HFF-Myc (cell line): ENCODE results near the gene BMPER.

Experiments
- DNase-seq: peaks from one replicate; pipeline ENCODE4 v3.0.0-alpha.2; 2011; ENCODE audit warnings: low read depth; ENCODE audit errors: extremely low read depth
- H3K4me3 ChIP-seq: replicated peaks from 2 replicates; pipeline ENCODE4 v1.5.1; 2011; ENCODE audit warnings: low read depth, mild to moderate bottlenecking, control low read depth, low read length
- TF ChIP-seq, protein P1 (sequence below): IDR thresholded peaks from 2 replicates; pipeline ENCODE4 v1.5.1; 2012; ENCODE audit warnings: mild to moderate bottlenecking, low read depth, low read length, control low read depth; ENCODE audit errors: missing control alignments

The BMPER gene

DNA sequence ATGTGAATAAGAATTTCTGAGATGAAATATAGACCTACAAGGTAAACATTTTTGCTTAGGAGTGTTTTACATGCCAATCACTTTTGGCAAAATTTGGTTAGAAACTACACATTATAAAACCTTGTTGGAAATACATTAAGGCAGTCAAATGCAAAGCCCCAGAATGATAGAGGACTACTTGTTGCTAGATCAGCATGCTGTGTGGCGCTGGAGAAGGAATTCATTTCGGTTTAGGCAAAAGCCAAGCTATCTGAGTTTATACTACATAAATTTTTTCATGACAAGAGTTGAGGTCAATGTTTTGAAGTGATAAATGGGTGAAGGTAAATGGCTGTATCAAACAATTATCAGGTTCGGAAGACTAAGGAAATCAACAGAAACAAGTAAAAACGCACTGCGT is 2.3 kb downstream of the BMPER start:
- TF ChIP-seq, protein P1, sequence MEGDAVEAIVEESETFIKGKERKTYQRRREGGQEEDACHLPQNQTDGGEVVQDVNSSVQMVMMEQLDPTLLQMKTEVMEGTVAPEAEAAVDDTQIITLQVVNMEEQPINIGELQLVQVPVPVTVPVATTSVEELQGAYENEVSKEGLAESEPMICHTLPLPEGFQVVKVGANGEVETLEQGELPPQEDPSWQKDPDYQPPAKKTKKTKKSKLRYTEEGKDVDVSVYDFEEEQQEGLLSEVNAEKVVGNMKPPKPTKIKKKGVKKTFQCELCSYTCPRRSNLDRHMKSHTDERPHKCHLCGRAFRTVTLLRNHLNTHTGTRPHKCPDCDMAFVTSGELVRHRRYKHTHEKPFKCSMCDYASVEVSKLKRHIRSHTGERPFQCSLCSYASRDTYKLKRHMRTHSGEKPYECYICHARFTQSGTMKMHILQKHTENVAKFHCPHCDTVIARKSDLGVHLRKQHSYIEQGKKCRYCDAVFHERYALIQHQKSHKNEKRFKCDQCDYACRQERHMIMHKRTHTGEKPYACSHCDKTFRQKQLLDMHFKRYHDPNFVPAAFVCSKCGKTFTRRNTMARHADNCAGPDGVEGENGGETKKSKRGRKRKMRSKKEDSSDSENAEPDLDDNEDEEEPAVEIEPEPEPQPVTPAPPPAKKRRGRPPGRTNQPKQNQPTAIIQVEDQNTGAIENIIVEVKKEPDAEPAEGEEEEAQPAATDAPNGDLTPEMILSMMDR = no peak
- H3K4me3 ChIP-seq = no peak overlapping the region
- DNase-seq = no peak

DNA sequence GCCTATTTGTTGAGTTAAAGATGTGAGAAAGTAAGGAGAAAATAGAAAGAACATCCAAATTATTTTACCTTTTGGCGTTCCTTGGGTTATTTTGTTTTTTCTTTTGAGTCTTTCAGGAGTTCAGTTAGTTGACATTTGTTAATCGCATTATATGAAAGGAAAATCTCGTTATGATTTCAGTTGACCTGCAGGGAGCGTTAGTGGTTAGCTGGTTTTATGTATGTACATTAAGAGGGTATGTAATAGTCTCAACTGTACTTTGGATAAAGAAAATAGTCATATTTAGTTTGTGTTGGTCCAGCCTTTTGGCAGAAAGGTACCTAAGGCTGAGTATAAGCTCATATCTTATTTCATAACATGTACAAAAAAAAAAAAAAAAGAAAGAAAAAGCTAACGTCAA is 4.0 kb downstream of the BMPER start:
- TF ChIP-seq, protein P1 = no peak
- H3K4me3 ChIP-seq = no peak overlapping the region
- no peak for DNase-seq

DNA sequence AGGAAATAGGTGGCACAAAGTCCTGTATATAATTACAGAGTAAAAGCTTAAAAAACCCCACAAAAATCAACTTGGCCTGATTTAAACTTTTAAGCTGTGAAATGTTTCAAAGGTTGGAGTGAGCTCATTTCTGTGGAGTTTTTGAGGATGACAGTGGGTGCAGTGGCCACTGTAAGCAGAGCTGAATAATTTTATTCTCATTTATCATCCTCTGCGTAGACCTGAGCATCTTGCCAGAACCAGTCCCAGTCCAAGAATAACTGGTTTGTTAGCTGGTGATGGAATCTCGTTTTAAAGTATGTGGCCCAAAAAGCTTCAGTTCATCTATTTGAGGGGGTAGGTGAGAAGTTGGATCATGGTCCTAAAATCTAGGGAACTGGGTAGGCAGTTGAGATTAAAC is 4.4 kb downstream of the BMPER start:
- DNase-seq = no peak
- no peak overlapping the region for H3K4me3 ChIP-seq
- TF ChIP-seq, protein P1 = no peak

DNA sequence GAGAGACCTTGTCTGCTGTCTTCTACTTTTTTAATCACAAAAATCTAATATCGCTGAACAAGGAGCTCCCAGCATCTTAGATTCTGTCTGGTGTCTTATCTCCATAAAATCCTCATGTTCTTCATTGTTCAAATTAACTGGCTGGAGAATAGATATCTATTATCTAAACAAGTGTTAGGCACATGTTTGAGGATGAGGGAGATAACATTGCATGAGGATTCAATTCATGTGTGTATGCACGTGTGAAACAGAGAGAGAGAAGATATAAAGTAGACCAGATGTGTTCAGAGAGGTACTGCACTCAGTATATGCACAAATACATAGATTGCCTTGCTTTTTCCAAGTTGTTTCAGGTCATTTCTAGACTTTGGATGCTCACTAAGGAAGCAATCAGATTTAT is 5.4 kb downstream of the BMPER start:
- DNase-seq = no peak
- no peak overlapping the region for H3K4me3 ChIP-seq
- TF ChIP-seq, protein P1 = no peak

DNA sequence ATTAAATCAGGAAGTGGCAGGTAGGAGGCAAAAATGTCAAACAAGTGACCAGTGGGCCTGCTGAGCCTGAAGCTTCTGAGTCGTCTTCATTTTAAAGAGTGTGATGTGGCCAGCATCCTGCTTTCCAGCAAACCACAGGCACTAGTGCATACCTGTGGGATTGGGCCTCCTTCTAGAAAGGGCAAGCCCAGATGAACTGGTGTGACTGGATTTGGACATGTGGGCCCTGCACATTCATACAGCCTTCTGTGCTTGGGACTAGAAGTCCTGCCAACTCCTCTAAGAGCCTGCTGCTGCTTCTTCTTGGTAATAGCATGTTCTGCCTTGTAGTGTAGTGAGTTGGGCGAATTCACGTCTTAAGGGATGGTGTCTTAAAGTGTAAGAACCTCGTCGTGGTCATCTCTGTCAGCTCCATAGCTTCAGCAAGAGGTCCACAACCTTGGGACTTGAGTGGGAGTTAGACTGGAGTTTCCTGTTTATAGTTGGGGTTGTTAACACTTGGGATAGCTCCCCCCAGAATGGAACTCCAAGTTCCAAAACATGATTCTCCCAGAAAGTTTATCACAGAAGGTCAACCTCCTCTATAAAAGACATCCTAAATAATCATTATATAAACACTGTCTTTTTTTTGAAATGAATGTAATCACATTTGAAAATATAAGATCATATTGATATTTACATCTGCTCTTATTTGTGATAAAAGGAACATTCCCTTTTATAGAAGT is 11.2 kb downstream of the BMPER start:
- DNase-seq = no peak
- TF ChIP-seq, protein P1 = no peak
- no peak overlapping the region for H3K4me3 ChIP-seq

DNA sequence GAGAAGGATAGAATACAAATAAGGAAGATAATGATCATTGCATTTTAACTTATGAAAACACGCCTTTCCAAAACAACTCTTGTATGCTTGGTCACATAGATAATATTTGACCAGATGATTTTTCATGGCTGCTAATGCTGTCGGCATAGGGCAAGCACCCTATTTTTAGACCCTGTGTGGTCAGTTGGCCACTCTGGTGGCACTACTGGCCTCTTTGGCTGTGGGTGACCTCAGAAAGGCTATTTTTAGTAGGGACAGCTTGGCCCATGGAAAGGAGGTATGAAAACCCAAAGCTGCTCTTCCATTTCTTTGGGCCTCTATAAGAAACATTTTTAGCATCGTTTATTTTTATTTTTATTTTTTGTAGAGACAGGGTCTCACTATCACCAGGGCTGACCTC is 12.3 kb downstream of the BMPER start:
- TF ChIP-seq, protein P1 = no peak
- no peak overlapping the region for H3K4me3 ChIP-seq
- no peak for DNase-seq

DNA sequence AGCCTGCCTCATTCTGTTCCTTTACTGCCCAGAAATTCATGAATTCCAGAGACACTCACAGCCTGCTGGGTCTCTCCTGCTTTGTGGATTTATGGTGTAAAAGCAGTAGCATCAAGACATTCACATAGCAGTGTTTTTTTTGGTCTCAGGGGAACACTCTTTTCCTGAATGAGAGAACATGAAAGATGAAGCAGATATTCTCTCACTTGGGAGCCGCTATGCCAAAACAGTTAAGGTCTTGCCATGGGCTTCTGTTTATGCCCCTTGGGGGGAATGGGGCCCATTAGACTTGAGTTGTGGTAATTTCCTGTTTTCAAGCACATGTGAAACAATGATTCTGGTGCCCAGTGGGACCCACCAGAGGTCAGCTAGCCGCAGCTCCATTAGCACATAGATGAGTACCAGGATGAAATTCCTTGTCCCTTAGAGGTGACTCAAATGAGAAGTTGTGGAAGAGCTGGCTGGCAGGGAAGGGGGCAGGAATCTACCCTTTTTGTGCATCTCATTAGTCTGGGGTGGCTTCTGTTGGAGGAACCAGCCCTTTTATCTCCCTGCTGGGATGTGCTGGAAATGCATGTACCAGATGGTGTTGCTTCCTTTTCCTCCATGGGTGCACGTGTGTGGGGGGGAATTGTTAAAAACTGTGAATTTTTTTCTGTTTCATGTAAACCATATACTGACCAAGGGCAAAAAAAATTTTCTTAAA is 13.3 kb downstream of the BMPER start:
- no peak for DNase-seq
- H3K4me3 ChIP-seq = no peak overlapping the region
- TF ChIP-seq, protein P1 = no peak
